Tongue (tissue), 2 donors: ENCODE results near the gene CDH18. TPM values are rescaled to one million over a fixed set of nuclear protein-coding genes. Genes with fewer than 3 reads are reported as not detected.
A peak's percentile ranks its signal among the peaks of the same experiment; 100 is the strongest.

Experiments
- DNase-seq: peaks from one replicate; pipeline ENCODE4 v3.0.0-alpha.2; 2015
- total RNA-seq: library from RNA; depleted of rRNA; stranded (reverse); fragments of >200 nt; gene quantifications from one replicate; pipeline ENCODE4 v1.2.3, GENCODE V29; 2014

CDH18 gene
- total RNA-seq, 1 donor from 2014 or later = 0.62 TPM

- no peak for DNase-seq
Observed at GRCh38 chr5:19928562-19929421, 59.2 kb downstream of the CDH18 start.

GRCh38 chr5:19927919-19928318 lies 60.1 kb downstream of the CDH18 start:
- DNase-seq = peak; percentile 16

- no peak for DNase-seq
Observed at GRCh38 chr5:19927170-19927569, 60.8 kb downstream of the CDH18 start.

- no peak for DNase-seq
Observed at GRCh38 chr5:19923742-19924141, 64.3 kb downstream of the CDH18 start.

GRCh38 chr5:19920761-19921160 lies 67.2 kb downstream of the CDH18 start:
- no peak for DNase-seq

GRCh38 chr5:19918780-19919179 lies 69.2 kb downstream of the CDH18 start:
- no peak for DNase-seq

GRCh38 chr5:19917588-19918122 lies 70.3 kb downstream of the CDH18 start:
- DNase-seq = no peak

- no peak for DNase-seq
Observed at GRCh38 chr5:19910136-19910535, 77.9 kb downstream of the CDH18 start.

GRCh38 chr5:19904766-19905165 lies 83.2 kb downstream of the CDH18 start:
- DNase-seq = no peak

GRCh38 chr5:19903611-19904010 lies 84.4 kb downstream of the CDH18 start:
- DNase-seq = no peak

GRCh38 chr5:19902316-19902934 lies 85.6 kb downstream of the CDH18 start:
- no peak for DNase-seq

- DNase-seq = no peak
Observed at GRCh38 chr5:19900269-19900668, 87.7 kb downstream of the CDH18 start.

- DNase-seq = no peak
Observed at GRCh38 chr5:19891658-19892057, 96.3 kb downstream of the CDH18 start.

GRCh38 chr5:19886123-19886917 lies 101.7 kb downstream of the CDH18 start:
- DNase-seq = no peak

- DNase-seq = no peak
Observed at GRCh38 chr5:19885040-19885824, 102.8 kb downstream of the CDH18 start.

GRCh38 chr5:19880859-19881436 lies 107.1 kb downstream of the CDH18 start:
- no peak for DNase-seq

- no peak for DNase-seq
Observed at GRCh38 chr5:19880458-19880857, 107.5 kb downstream of the CDH18 start.

- DNase-seq = no peak
Observed at GRCh38 chr5:19874811-19875210, 113.2 kb downstream of the CDH18 start.

GRCh38 chr5:19866090-19866450 lies 121.9 kb downstream of the CDH18 start:
- DNase-seq = no peak

- DNase-seq = no peak
Observed at GRCh38 chr5:19865336-19866089, 122.5 kb downstream of the CDH18 start.

- DNase-seq = no peak
Observed at GRCh38 chr5:19862711-19863110, 125.3 kb downstream of the CDH18 start.
